ENCODE results near the gene STMP1. TPM values are rescaled to one million over a fixed set of nuclear protein-coding genes. Genes with fewer than 3 reads are reported as not detected.

The STMP1 gene
- polyA plus RNA-seq, 6 donors from 2014 or later: 54.1 to 94.9 (median 65.4) TPM

- Mint-ChIP-seq H3K36me3 (peaks cover 0 to 5% of the 10 kb centered on the region in 2 donors), H3K4me3 (no peak overlapping the region), H3K27ac (peak overlapping the region in 1 of 6 donors; percentile 23), H3K27me3 (no peaks in the 10 kb centered on the region), H3K9me3 (peaks cover 0 to 3% (median 0%) of the 10 kb centered on the region in 7 donors), H3K4me1 (peaks cover 20 to 48% (median 38%) of the 10 kb centered on the region in 3 donors)
- ATAC-seq (ENCODE audit: low read depth in 2 of 2) (no peak), DNase-seq (no peak)
These were observed 7.5 kb downstream of the STMP1 start for GRCh38 chr7:135669774-135670173.

GRCh38 chr7:135670179-135670578, 7.9 kb downstream of the STMP1 start:
- no peak for ATAC-seq (ENCODE audit: low read depth in 2 of 2)
- no peaks in the 10 kb centered on the region for H3K27me3 Mint-ChIP-seq
- H3K27ac Mint-ChIP-seq: peak overlapping the region in 1 of 6 donors; percentile 23
- H3K9me3 Mint-ChIP-seq: peaks cover 0 to 3% (median 0%) of the 10 kb centered on the region in 7 donors
- peaks cover 0 to 7% of the 10 kb centered on the region in 2 donors for H3K36me3 Mint-ChIP-seq
- no peak overlapping the region for H3K4me3 Mint-ChIP-seq
- DNase-seq: no peak
- H3K4me1 Mint-ChIP-seq: peaks cover 20 to 46% (median 34%) of the 10 kb centered on the region in 3 donors

GRCh38 chr7:135672560-135673359, 10.4 kb downstream of the STMP1 start:
- ATAC-seq (ENCODE audit: low read depth in 2 of 2): peak in 1 of 2 donors; percentile 41
- Mint-ChIP-seq H3K4me3 (no peak overlapping the region), H3K9me3 (peaks cover 0 to 3% (median 0%) of the 10 kb centered on the region in 7 donors), H3K4me1 (peaks cover 9 to 25% (median 19%) of the 10 kb centered on the region in 3 donors), H3K27ac (no peak overlapping the region), H3K27me3 (no peaks in the 10 kb centered on the region), H3K36me3 (peaks cover 2 to 13% of the 10 kb centered on the region in 2 donors)
- DNase-seq: no peak

- DNase-seq (no peak), ATAC-seq (ENCODE audit: low read depth in 2 of 2) (no peak)
- peaks cover 8 to 13% of the 10 kb centered on the region in 2 donors for H3K36me3 Mint-ChIP-seq
- no peaks in the 10 kb centered on the region for H3K27me3 Mint-ChIP-seq
- H3K4me1 Mint-ChIP-seq: peaks cover 9 to 20% (median 17%) of the 10 kb centered on the region in 3 donors
- peaks cover 0 to 3% (median 0%) of the 10 kb centered on the region in 7 donors for H3K9me3 Mint-ChIP-seq
- no peak overlapping the region for H3K4me3 Mint-ChIP-seq
- H3K27ac Mint-ChIP-seq: peak overlapping the region in 1 of 6 donors; percentile 74
These were observed 11.0 kb downstream of the STMP1 start for GRCh38 chr7:135673360-135673706.

- H3K9me3 Mint-ChIP-seq: no peaks in the 10 kb centered on the region
- no peaks in the 10 kb centered on the region for H3K27me3 Mint-ChIP-seq
- H3K4me3 Mint-ChIP-seq: no peak overlapping the region
- peak overlapping the region in 1 of 6 donors; percentile 9 for H3K27ac Mint-ChIP-seq
- H3K4me1 Mint-ChIP-seq: peaks cover 15 to 25% (median 17%) of the 10 kb centered on the region in 3 donors
- ATAC-seq (ENCODE audit: low read depth in 2 of 2) (no peak), DNase-seq (no peak)
- H3K36me3 Mint-ChIP-seq: peaks cover 18 to 19% of the 10 kb centered on the region in 2 donors
These were observed 16.6 kb downstream of the STMP1 start for GRCh38 chr7:135678612-135679575.

GRCh38 chr7:135681762-135682161, 19.4 kb downstream of the STMP1 start:
- peaks cover 6 to 24% of the 10 kb centered on the region in 2 donors for H3K36me3 Mint-ChIP-seq

GRCh38 chr7:135682191-135682590, 19.9 kb downstream of the STMP1 start:
- Mint-ChIP-seq H3K4me3 (peak overlapping the region in 1 of 8 donors; percentile 21), H3K4me1 (peaks cover 15 to 30% (median 20%) of the 10 kb centered on the region in 3 donors), H3K27ac (peak overlapping the region; percentile 1 to 79 (median 50)), H3K9me3 (no peaks in the 10 kb centered on the region), H3K36me3 (peaks cover 6 to 24% of the 10 kb centered on the region in 2 donors), H3K27me3 (no peaks in the 10 kb centered on the region)
- no peak for ATAC-seq (ENCODE audit: low read depth in 2 of 2)
- no peak for DNase-seq

More at GRCh38 chr7:135681762-135682161, 19.4 kb downstream of the STMP1 start:
- peak overlapping the region in 2 of 6 donors; percentile 45 to 54 for H3K27ac Mint-ChIP-seq
- peak overlapping the region in 1 of 8 donors; percentile 59 for H3K4me3 Mint-ChIP-seq
- H3K4me1 Mint-ChIP-seq: peaks cover 15 to 30% (median 20%) of the 10 kb centered on the region in 3 donors
- no peak for DNase-seq
- no peak for ATAC-seq (ENCODE audit: low read depth in 2 of 2)
- H3K9me3 Mint-ChIP-seq: no peaks in the 10 kb centered on the region
- H3K27me3 Mint-ChIP-seq: no peaks in the 10 kb centered on the region

- H3K4me1 Mint-ChIP-seq: peaks cover 15 to 30% (median 20%) of the 10 kb centered on the region in 3 donors
- H3K9me3 Mint-ChIP-seq: no peaks in the 10 kb centered on the region
- H3K4me3 Mint-ChIP-seq: no peak overlapping the region
- ATAC-seq (ENCODE audit: low read depth in 2 of 2) (no peak), DNase-seq (no peak)
- H3K27ac Mint-ChIP-seq: peak overlapping the region in 2 of 6 donors; percentile 38 to 52
- no peaks in the 10 kb centered on the region for H3K27me3 Mint-ChIP-seq
- peaks cover 6 to 14% of the 10 kb centered on the region in 2 donors for H3K36me3 Mint-ChIP-seq
These were observed 21.3 kb downstream of the STMP1 start for GRCh38 chr7:135683609-135684008.

GRCh38 chr7:135684136-135684535, 21.8 kb downstream of the STMP1 start:
- Mint-ChIP-seq H3K4me3 (no peak overlapping the region), H3K27ac (peak overlapping the region in 3 of 6 donors; percentile 20 to 52 (median 36)), H3K27me3 (no peaks in the 10 kb centered on the region), H3K9me3 (no peaks in the 10 kb centered on the region), H3K4me1 (peaks cover 15 to 30% (median 20%) of the 10 kb centered on the region in 3 donors), H3K36me3 (peaks cover 4 to 11% of the 10 kb centered on the region in 2 donors)
- DNase-seq: no peak
- ATAC-seq (ENCODE audit: low read depth in 2 of 2): no peak

- Mint-ChIP-seq H3K9me3 (no peaks in the 10 kb centered on the region), H3K4me1 (peaks cover 15 to 30% (median 20%) of the 10 kb centered on the region in 3 donors), H3K36me3 (peaks cover 5 to 14% of the 10 kb centered on the region in 2 donors), H3K4me3 (no peak overlapping the region), H3K27me3 (no peaks in the 10 kb centered on the region), H3K27ac (peak overlapping the region in 1 of 6 donors; percentile 52)
- no peak for DNase-seq
- ATAC-seq (ENCODE audit: low read depth in 2 of 2): no peak
These were observed 22.4 kb downstream of the STMP1 start for GRCh38 chr7:135684699-135685098.

- ATAC-seq (ENCODE audit: low read depth in 2 of 2) (no peak), DNase-seq (no peak)
- Mint-ChIP-seq H3K27ac (peak overlapping the region in 1 of 6 donors; percentile 28), H3K9me3 (no peaks in the 10 kb centered on the region), H3K27me3 (no peaks in the 10 kb centered on the region), H3K36me3 (peaks cover 5 to 14% of the 10 kb centered on the region in 2 donors), H3K4me3 (no peak overlapping the region), H3K4me1 (peaks cover 15 to 30% (median 17%) of the 10 kb centered on the region in 3 donors)
These were observed 23.2 kb downstream of the STMP1 start for GRCh38 chr7:135685306-135686084.

GRCh38 chr7:135687466-135687865, 25.2 kb downstream of the STMP1 start:
- Mint-ChIP-seq H3K9me3 (no peaks in the 10 kb centered on the region), H3K27me3 (no peaks in the 10 kb centered on the region), H3K36me3 (peaks cover 5 to 14% of the 10 kb centered on the region in 2 donors), H3K27ac (peak overlapping the region in 2 of 6 donors; percentile 65 to 67), H3K4me1 (peaks cover 4 to 16% (median 6%) of the 10 kb centered on the region in 3 donors), H3K4me3 (no peak overlapping the region)
- ATAC-seq (ENCODE audit: low read depth in 2 of 2): no peak
- DNase-seq: no peak

Measured in naive B cell (primary cell).